Activated naive CD4-positive, alpha-beta T cell treated with anti-CD3 and anti-CD28 coated beads, Interleukin-2, amount 10 ng/mL, durations not matched to agents 5 hours and 36 hours (primary cell): ENCODE results near the gene SNED1. TPM values are rescaled to one million over a fixed set of nuclear protein-coding genes. Genes with fewer than 3 reads are reported as not detected.

ENCODE experiments used
- total RNA-seq, 2 experiments: library from RNA; stranded (reverse); gene quantifications; one replicate each; pipeline ENCODE4 v1.2.3, GENCODE V29; 2021

Gene SNED1
- 10 to 100 TPM; 14.4 to 15.2 TPM for total RNA-seq

GRCh38 chr2:240997856-240998705 is at the start of gene SNED1:
TSS of gene SNED1 (plus strand) at chr2:240998618. CDS start at chr2:240998838, 220 bp downstream.

GRCh38 chr2:241102239-241102803 is 103.9 kb downstream of the SNED1 start, which contains the start of gene MTERF4:
TSS of gene MTERF4 (minus strand) at chr2:241102287. CDS start at chr2:241102273, 14 bp downstream.

Other genes with a start within 250 kb of the SNED1 start
- under 1 TPM; 0.23 to 0.60 TPM for gene KIF1A, start 178.4 kb upstream of the SNED1 start, total RNA-seq
- not detected for gene AGXT, start 129.8 kb upstream of the SNED1 start, total RNA-seq
- gene MAB21L4, start 102.5 kb upstream of the SNED1 start, total RNA-seq, result not detected
- not detected for gene CROCC2, start 92.3 kb upstream of the SNED1 start, total RNA-seq
- gene MTERF4, start 103.7 kb downstream of the SNED1 start, total RNA-seq, result 10 to 100 TPM; 53.5 to 56.9 TPM
- 10 to 100 TPM; 50.8 to 58.5 TPM for gene PASK, start 150.9 kb downstream of the SNED1 start, total RNA-seq
- gene PPP1R7, start 151.8 kb downstream of the SNED1 start, total RNA-seq, result 10 to 100 TPM; 79.8 to 84.2 TPM
- gene ANO7, start 190.1 kb downstream of the SNED1 start, total RNA-seq, result under 1 TPM; 0.45 to 0.77 TPM